Measurements from ENCODE around the gene F2. TPM values are rescaled to one million over a fixed set of nuclear protein-coding genes. Genes with fewer than 3 reads are reported as not detected.

Gene F2
- total RNA-seq, 4 donors from 2014 or later = not detected

DNA sequence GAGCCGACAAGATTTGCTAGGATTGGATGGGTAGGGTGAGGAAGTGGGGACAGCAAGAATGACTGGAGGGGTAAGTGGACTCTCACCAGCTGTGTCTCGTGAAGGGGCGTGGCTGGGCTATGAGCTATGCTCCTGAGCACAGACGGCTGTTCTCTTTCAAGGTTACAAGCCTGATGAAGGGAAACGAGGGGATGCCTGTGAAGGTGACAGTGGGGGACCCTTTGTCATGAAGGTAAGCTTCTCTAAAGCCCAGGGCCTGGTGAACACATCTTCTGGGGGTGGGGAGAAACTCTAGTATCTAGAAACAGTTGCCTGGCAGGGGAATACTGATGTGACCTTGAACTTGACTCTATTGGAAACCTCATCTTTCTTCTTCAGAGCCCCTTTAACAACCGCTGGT lies 19.9 kb downstream of the F2 start:
- Histone ChIP-seq H3K9me3 (no peaks in the 10 kb centered on the region), H3K36me3 (peaks cover 3 to 4% of the 10 kb centered on the region in 2 donors), H3K27me3 (no peaks in the 10 kb centered on the region), H3K4me1 (no peaks in the 10 kb centered on the region), H3K27ac (no peak overlapping the region), H3K4me3 (replicated peaks in 1 of 3) (no peak overlapping the region)
- no peak for DNase-seq
- intact Hi-C loops (cut with DNase I) = no loop called here
- no peak for TF ChIP-seq POLR2A (IDR thresholded peaks at IDR 0.05)
- TF ChIP-seq, protein P1, sequence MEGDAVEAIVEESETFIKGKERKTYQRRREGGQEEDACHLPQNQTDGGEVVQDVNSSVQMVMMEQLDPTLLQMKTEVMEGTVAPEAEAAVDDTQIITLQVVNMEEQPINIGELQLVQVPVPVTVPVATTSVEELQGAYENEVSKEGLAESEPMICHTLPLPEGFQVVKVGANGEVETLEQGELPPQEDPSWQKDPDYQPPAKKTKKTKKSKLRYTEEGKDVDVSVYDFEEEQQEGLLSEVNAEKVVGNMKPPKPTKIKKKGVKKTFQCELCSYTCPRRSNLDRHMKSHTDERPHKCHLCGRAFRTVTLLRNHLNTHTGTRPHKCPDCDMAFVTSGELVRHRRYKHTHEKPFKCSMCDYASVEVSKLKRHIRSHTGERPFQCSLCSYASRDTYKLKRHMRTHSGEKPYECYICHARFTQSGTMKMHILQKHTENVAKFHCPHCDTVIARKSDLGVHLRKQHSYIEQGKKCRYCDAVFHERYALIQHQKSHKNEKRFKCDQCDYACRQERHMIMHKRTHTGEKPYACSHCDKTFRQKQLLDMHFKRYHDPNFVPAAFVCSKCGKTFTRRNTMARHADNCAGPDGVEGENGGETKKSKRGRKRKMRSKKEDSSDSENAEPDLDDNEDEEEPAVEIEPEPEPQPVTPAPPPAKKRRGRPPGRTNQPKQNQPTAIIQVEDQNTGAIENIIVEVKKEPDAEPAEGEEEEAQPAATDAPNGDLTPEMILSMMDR (IDR thresholded peaks at IDR 0.05) = no peak
- WGBS, 2 donors = 70 to 86% methylated on average over 6 of the region's 6 CpGs

DNA sequence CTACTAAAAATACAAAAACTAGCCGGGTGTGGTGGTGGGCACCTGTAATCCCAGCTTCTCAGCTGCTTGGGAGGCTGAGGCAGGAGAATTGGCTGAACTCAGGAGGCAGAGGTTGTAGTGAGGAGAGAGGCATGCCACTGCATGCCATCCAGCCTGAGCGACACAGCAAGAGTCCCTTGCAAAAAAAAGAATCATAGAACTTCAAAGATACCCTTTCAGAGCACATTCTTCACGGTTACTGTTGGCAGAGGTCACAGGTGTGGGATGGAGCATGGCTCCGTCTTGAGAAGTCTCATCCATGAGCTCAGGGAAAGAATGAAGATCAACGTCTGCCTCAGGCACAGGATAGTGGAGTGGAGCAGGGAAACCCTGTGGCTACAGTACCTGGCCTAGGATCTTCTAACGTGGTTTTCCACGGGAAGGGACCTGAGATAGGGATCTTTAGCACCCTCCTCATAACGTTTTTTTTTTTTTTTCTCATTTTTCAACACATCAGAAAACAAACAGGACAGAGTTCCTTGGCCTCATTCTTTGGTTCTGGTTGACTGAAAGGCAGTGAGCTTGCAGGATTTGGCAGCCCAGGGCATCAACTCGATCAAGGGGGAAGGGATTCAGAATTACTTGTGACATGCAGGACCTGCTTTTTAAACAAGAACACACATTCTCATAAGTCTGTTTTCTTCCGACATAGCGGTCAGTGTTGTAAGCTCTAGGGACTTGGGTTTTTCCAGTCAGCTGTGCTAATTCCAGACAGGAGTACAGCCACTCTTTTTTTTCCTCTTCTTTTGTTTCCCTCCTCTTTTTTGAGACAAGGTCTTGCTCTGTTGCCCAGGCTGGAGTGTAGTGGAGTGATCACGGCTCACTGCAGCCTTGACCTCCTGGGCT lies 22.8 kb downstream of the F2 start:
- peak; percentile 37 to 72 for DNase-seq
- H3K4me1 ChIP-seq = no peaks in the 10 kb centered on the region
- no peaks in the 10 kb centered on the region for H3K27me3 ChIP-seq
- 56 to 69% methylated on average over 12 of the region's 12 CpGs for WGBS, 2 donors
- no peak overlapping the region for H3K4me3 ChIP-seq (replicated peaks in 1 of 3)
- H3K9me3 ChIP-seq = no peaks in the 10 kb centered on the region
- intact Hi-C loops (cut with DNase I) = no loop called here
- no peak for TF ChIP-seq POLR2A (IDR thresholded peaks at IDR 0.05)
- TF ChIP-seq, protein P1 (IDR thresholded peaks at IDR 0.05) = no peak
- peaks cover 8 to 18% of the 10 kb centered on the region in 2 donors for H3K36me3 ChIP-seq
- peak overlapping the region; percentile 7 to 54 (median 34) for H3K27ac ChIP-seq

DNA sequence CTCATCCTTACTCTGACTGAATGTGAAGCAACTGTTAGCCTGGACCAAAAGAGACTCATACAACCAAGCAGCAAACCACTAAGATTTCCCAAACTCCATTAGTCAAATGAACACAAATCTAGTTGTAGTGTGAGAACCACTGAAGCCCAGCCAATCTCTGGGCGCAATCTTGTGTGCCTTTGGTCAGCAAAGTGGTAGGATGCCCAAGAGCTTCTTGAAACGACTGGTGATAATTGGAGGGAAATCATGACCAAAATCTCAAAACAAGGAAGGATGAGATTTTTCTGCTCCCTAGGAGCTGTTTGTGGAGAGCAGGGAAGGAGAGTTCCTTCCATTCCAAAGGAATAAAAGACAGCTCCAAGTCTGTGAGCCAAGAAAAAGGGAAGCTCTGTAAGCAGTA lies 24.0 kb downstream of the F2 start:
- Histone ChIP-seq H3K4me3 (replicated peaks in 1 of 3) (no peak overlapping the region), H3K9me3 (no peaks in the 10 kb centered on the region), H3K27ac (peak overlapping the region in 1 of 3 donors; percentile 34), H3K36me3 (peaks cover 11 to 25% of the 10 kb centered on the region in 2 donors), H3K4me1 (no peaks in the 10 kb centered on the region), H3K27me3 (no peaks in the 10 kb centered on the region)
- 90 to 100% methylated on average over 2 of the region's 2 CpGs for WGBS, 2 donors
- TF ChIP-seq, protein P1 (IDR thresholded peaks at IDR 0.05) = no peak
- no peak for TF ChIP-seq POLR2A (IDR thresholded peaks at IDR 0.05)
- no peak for DNase-seq
- intact Hi-C loops (cut with DNase I) = no loop called here

DNA sequence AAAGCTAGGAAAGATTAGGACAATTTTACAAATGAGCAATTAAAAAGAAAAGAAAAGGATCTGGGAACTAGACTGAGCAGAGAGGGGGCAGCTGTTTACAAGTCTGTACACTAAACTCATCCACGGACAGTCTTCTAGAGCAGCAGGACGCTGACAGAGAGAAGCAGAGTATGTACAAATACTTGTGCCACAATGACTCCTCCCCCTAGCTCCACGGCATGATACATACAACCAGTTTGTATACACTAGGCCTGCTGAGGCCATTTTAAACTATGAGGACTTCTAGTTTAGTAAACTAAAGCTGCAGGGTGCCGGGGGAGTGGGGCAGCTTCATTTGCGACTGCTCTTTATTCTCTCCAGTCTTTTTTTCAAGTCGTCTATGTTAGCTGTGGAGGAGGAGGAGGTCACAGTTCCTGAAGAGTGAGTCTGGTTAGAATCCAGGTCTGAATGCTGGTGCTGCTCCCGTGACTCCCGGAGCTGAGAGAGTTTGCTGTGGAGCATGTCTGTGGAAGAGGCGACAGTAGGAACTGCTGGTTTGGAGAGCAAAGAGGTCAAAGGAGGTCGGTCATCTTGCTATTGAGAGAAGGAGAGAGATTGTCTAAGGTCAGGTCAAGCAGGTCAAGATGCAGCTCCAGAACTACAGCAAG lies 24.8 kb downstream of the F2 start:
- TF ChIP-seq, protein P1 (IDR thresholded peaks at IDR 0.05) = no peak
- no peak for TF ChIP-seq POLR2A (IDR thresholded peaks at IDR 0.05)
- Histone ChIP-seq H3K36me3 (peaks cover 17 to 25% of the 10 kb centered on the region in 2 donors), H3K9me3 (no peaks in the 10 kb centered on the region), H3K4me3 (replicated peaks in 1 of 3) (no peak overlapping the region), H3K4me1 (no peaks in the 10 kb centered on the region), H3K27me3 (no peaks in the 10 kb centered on the region), H3K27ac (no peak overlapping the region)
- DNase-seq = no peak
- intact Hi-C loops (cut with DNase I) = no loop called here
- 83 to 84% methylated on average over 10 of the region's 10 CpGs for WGBS, 2 donors

DNA sequence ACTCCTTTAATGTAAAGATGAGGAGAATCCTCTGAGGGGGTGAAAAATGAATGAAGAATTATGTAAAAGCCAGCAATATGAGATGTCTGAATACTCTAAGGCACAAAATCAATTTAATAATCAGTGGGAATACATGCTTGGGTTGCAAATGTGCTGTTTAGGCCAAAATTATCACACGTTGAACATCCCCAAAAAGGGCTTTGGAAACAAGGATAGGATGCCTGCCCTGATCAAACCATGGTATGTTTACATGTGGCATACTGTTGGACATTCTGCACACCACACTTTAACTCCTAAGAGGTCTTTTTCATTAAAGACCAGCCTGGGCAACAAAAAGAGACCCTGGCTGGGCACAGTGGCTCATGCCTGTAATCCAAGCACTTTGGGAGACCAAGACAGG lies 26.3 kb downstream of the F2 start:
- 79 to 96% methylated on average over 1 of the region's 1 CpG for WGBS, 2 donors
- no peak for TF ChIP-seq POLR2A (IDR thresholded peaks at IDR 0.05)
- TF ChIP-seq, protein P1 (IDR thresholded peaks at IDR 0.05) = no peak

More for the DNA sequence above, 26.3 kb downstream of the F2 start:
- no peaks in the 10 kb centered on the region for H3K4me1 ChIP-seq
- no peak for DNase-seq
- no peaks in the 10 kb centered on the region for H3K9me3 ChIP-seq
- no peak overlapping the region for H3K4me3 ChIP-seq (replicated peaks in 1 of 3)
- H3K36me3 ChIP-seq = peaks cover 28 to 32% of the 10 kb centered on the region in 2 donors
- intact Hi-C loops (cut with DNase I) = no loop called here
- H3K27me3 ChIP-seq = no peaks in the 10 kb centered on the region
- no peak overlapping the region for H3K27ac ChIP-seq
